Hippocampal formation (tissue), 2 donors: ENCODE results near the gene GCN1.

Source experiments
- DNase-seq, 2 donors: peaks; one replicate each; lab custom pipeline; 2025; lab: John Stamatoyannopoulos, UW

Gene GCN1

GRCh38 chr12:120093592-120094355 is 100.7 kb downstream of the GCN1 start:
- DNase-seq, result no peak

- no peak for DNase-seq
Measured at GRCh38 chr12:120093336-120093591, 101.3 kb downstream of the GCN1 start.

- DNase-seq, result no peak
Measured at GRCh38 chr12:120092551-120093335, 101.8 kb downstream of the GCN1 start.

GRCh38 chr12:120091371-120092090 is 103.0 kb downstream of the GCN1 start:
- no peak for DNase-seq

GRCh38 chr12:120090626-120091295 is 103.8 kb downstream of the GCN1 start:
- DNase-seq, result no peak

GRCh38 chr12:120090206-120090605 is 104.3 kb downstream of the GCN1 start:
- no peak for DNase-seq

- no peak for DNase-seq
Measured at GRCh38 chr12:120089796-120090195, 104.7 kb downstream of the GCN1 start.

- no peak for DNase-seq
Measured at GRCh38 chr12:120089105-120089504, 105.4 kb downstream of the GCN1 start.

GRCh38 chr12:120086801-120087621 is 107.5 kb downstream of the GCN1 start:
- DNase-seq, result peak; percentile 97 to 100

- no peak for DNase-seq
Measured at GRCh38 chr12:120085920-120086645, 108.4 kb downstream of the GCN1 start.

GRCh38 chr12:120081641-120082040 is 112.9 kb downstream of the GCN1 start:
- no peak for DNase-seq

- no peak for DNase-seq
Measured at GRCh38 chr12:120079411-120080400, 114.8 kb downstream of the GCN1 start.

GRCh38 chr12:120078868-120079267 is 115.6 kb downstream of the GCN1 start:
- DNase-seq, result no peak

GRCh38 chr12:120077260-120077659 is 117.3 kb downstream of the GCN1 start:
- DNase-seq, result no peak
